ENCODE results near the gene CFAP61.

The CFAP61 gene

DNA sequence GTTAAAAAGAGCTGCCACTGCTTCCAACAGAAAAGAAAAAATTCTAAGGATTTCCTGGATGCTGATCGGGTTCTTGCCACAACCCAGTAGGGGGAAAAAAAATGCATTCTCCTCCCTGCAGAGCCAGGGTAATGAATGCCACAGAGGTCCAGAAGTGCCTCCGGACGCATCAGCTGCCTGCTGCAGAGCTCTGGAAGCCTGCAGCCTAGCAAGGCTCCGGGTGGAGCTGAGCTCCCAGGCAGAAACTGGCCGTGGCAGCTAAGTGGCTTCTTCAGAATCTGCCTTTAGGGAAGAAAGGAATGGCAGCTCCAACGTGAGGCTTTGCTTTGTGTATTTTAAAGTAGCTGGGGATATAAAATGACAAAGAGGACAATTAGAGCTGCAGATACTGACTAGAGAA, 155.0 kb downstream of the CFAP61 start:
- no peak overlapping the region for H3K4me3 ChIP-seq (ENCODE audit: low read depth, low read length)
- no peak for DNase-seq (ENCODE audit: low read depth)
- TF ChIP-seq POLR2A (IDR thresholded peaks at IDR 0.05; ENCODE audit: extremely low read depth, insufficient read length) (no peak), MYC (IDR thresholded peaks at IDR 0.05; ENCODE audit: low read depth, low read length) (no peak)
- TF ChIP-seq, protein P1, sequence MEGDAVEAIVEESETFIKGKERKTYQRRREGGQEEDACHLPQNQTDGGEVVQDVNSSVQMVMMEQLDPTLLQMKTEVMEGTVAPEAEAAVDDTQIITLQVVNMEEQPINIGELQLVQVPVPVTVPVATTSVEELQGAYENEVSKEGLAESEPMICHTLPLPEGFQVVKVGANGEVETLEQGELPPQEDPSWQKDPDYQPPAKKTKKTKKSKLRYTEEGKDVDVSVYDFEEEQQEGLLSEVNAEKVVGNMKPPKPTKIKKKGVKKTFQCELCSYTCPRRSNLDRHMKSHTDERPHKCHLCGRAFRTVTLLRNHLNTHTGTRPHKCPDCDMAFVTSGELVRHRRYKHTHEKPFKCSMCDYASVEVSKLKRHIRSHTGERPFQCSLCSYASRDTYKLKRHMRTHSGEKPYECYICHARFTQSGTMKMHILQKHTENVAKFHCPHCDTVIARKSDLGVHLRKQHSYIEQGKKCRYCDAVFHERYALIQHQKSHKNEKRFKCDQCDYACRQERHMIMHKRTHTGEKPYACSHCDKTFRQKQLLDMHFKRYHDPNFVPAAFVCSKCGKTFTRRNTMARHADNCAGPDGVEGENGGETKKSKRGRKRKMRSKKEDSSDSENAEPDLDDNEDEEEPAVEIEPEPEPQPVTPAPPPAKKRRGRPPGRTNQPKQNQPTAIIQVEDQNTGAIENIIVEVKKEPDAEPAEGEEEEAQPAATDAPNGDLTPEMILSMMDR (IDR thresholded peaks at IDR 0.05; ENCODE audit: low read depth, low read length) = no peak
- TF ChIP-seq, protein P2, sequence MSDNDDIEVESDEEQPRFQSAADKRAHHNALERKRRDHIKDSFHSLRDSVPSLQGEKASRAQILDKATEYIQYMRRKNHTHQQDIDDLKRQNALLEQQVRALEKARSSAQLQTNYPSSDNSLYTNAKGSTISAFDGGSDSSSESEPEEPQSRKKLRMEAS (IDR thresholded peaks at IDR 0.05; ENCODE audit: low read depth, low read length) = no peak

DNA sequence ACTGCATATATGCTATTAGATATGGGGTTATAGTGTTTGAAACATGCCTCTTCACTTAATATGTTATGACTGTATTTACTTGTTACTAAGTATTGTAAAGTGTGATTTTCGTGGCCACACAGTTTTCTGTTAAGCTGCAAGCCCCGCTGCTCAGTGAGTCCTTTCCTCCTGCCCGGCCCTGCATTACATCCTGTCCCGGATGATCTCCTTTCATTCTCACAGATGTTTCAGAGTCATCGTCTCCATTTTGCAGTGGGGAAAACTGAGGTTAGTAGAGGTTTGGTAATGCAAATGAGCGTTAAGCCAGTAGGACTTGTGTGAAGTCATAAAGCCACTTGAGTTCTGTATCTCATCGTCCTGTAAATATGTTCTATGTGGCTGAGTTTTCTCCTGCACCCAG, 155.5 kb downstream of the CFAP61 start:
- TF ChIP-seq, protein P1 (IDR thresholded peaks at IDR 0.05; ENCODE audit: low read depth, low read length) = no peak
- TF ChIP-seq, protein P2 (IDR thresholded peaks at IDR 0.05; ENCODE audit: low read depth, low read length) = no peak
- TF ChIP-seq MYC (IDR thresholded peaks at IDR 0.05; ENCODE audit: low read depth, low read length) = no peak
- no peak for TF ChIP-seq POLR2A (IDR thresholded peaks at IDR 0.05; ENCODE audit: extremely low read depth, insufficient read length)
- DNase-seq (ENCODE audit: low read depth) = no peak
- H3K4me3 ChIP-seq (ENCODE audit: low read depth, low read length) = no peak overlapping the region

DNA sequence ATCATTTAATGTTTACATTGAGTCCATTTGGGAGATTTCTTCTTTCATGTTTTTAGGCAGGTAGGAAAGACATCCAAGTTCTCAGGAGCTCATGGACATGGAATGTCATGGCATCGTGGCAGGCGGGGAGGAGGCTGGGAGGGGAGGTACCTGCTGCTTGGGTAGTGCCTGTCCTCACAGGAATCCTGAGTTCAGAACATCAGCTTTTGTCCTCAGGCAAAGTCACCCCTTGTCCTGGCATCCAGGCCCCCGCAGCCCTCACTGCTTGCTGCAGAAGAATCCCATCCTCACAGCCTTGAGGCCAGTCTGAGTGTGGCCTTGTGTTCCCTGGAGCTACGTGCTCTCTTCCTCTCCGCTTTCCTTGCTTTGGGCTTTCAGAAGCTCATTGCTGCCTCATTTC, 157.4 kb downstream of the CFAP61 start:
- TF ChIP-seq, protein P2 (IDR thresholded peaks at IDR 0.05; ENCODE audit: low read depth, low read length) = no peak
- TF ChIP-seq POLR2A (IDR thresholded peaks at IDR 0.05; ENCODE audit: extremely low read depth, insufficient read length) (no peak), MYC (IDR thresholded peaks at IDR 0.05; ENCODE audit: low read depth, low read length) (no peak)
- TF ChIP-seq, protein P1 (IDR thresholded peaks at IDR 0.05; ENCODE audit: low read depth, low read length) = no peak
- H3K4me3 ChIP-seq (ENCODE audit: low read depth, low read length) = no peak overlapping the region
- no peak for DNase-seq (ENCODE audit: low read depth)

DNA sequence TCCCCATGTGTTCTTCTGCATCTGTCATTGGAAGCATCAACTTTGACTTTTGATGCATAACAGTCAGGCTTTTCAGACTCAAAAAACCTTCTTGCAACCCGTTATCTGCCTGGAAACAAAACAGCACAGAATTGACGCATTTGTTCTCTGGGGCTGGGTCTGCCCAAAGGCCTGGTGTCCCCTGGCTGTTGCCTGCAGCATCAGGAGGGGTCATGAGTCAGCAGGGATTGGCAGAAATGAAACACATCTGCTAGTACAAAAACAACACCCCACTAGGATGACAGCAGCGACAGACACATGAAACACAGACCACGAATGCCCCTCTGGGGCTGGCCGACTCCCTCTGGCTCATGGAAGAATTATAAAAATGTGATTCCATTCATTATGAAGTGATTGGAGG, 158.0 kb downstream of the CFAP61 start:
- H3K4me3 ChIP-seq (ENCODE audit: low read depth, low read length) = no peak overlapping the region
- no peak for DNase-seq (ENCODE audit: low read depth)
- no peak for TF ChIP-seq MYC (IDR thresholded peaks at IDR 0.05; ENCODE audit: low read depth, low read length)
- TF ChIP-seq, protein P2 (IDR thresholded peaks at IDR 0.05; ENCODE audit: low read depth, low read length) = no peak
- no peak for TF ChIP-seq POLR2A (IDR thresholded peaks at IDR 0.05; ENCODE audit: extremely low read depth, insufficient read length)

DNA sequence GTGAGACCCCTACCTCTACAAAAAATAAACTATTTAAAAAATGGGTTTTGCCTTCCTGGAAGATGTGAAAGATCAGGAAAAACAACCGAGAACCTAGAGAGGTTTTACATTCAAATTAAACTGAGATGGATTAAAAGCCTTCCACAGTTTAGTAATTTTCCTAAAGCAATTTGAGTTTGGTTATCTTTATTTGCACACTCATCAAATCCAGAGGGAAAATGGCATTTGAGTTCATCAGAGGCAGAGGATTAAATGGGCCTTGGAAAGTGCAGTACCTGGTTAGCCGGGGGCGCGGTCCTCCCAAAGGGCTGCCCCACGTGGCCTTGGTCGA, 158.6 kb downstream of the CFAP61 start:
- H3K4me3 ChIP-seq (ENCODE audit: low read depth, low read length) = no peak overlapping the region
- DNase-seq (ENCODE audit: low read depth) = no peak
- TF ChIP-seq, protein P2 (IDR thresholded peaks at IDR 0.05; ENCODE audit: low read depth, low read length) = no peak
- TF ChIP-seq MYC (IDR thresholded peaks at IDR 0.05; ENCODE audit: low read depth, low read length) (no peak), POLR2A (IDR thresholded peaks at IDR 0.05; ENCODE audit: extremely low read depth, insufficient read length) (no peak)
- TF ChIP-seq, protein P1 (IDR thresholded peaks at IDR 0.05; ENCODE audit: low read depth, low read length) = no peak

DNA sequence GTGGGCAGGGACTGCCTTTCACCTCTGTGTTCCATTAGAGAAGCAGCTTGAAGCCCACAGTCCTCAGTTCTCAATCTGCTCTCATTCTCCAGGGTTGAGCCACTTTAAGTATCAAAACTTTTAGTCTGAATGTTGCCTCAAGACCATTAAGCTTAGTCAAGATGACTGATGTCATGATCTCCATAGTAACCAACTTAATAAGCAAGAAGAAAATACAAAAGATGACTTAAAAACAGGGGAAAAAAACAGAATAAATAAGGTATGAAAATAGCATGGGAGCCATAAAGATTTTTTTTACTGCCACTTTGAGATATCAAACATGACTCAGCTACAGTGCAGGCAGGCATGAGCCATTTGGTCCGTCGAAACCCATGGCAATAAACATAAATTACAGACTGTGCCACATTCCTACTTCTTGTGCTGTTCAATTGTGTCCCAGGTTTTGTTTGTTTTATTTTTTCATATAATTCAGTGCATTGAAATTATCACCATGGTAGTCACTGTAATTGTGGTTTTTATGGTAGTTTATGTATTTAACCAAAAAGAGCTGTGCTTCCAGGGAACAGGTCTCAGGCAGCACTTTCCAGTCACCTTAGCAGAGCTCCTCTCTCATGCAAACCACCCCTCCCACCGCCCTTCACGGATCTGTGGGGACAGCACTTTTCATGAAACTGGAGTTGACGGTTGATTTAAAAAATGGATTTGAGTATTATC, 159.1 kb downstream of the CFAP61 start:
- no peak for TF ChIP-seq MYC (IDR thresholded peaks at IDR 0.05; ENCODE audit: low read depth, low read length)
- TF ChIP-seq, protein P2 (IDR thresholded peaks at IDR 0.05; ENCODE audit: low read depth, low read length) = no peak
- TF ChIP-seq, protein P1 (IDR thresholded peaks at IDR 0.05; ENCODE audit: low read depth, low read length) = no peak
- TF ChIP-seq POLR2A (IDR thresholded peaks at IDR 0.05; ENCODE audit: extremely low read depth, insufficient read length) = no peak
- no peak overlapping the region for H3K4me3 ChIP-seq (ENCODE audit: low read depth, low read length)
- DNase-seq (ENCODE audit: low read depth) = no peak

Data from NB4 (cell line).